HL-60 (cell line): Measurements from ENCODE around the gene SLK.

Experiments
- GABPA ChIP-seq: IDR thresholded peaks from 2 replicates; pipeline ENCODE4 v1.6.1; 2012; ENCODE audit warnings: low read depth
- POLR2AphosphoS5 ChIP-seq: IDR thresholded peaks from 2 replicates; pipeline ENCODE4 v1.6.1; 2012; ENCODE audit warnings: low read depth
- SPI1 ChIP-seq: IDR thresholded peaks from 2 replicates; pipeline ENCODE4 v1.6.1; 2012; ENCODE audit warnings: low read depth, mild to moderate bottlenecking, borderline replicate concordance
- TF ChIP-seq, protein P1 (sequence below): IDR thresholded peaks from one replicate; pipeline ENCODE4 v1.5.1; 2011; ENCODE audit warnings: low read length, control low read depth, inconsistent platforms; ENCODE audit not compliant: insufficient read depth
- TF ChIP-seq, protein P2 (sequence below): IDR thresholded peaks from 2 replicates; pipeline ENCODE4 v1.6.1; 2012; ENCODE audit warnings: low read depth; ENCODE audit not compliant: insufficient replicate concordance

DNA sequence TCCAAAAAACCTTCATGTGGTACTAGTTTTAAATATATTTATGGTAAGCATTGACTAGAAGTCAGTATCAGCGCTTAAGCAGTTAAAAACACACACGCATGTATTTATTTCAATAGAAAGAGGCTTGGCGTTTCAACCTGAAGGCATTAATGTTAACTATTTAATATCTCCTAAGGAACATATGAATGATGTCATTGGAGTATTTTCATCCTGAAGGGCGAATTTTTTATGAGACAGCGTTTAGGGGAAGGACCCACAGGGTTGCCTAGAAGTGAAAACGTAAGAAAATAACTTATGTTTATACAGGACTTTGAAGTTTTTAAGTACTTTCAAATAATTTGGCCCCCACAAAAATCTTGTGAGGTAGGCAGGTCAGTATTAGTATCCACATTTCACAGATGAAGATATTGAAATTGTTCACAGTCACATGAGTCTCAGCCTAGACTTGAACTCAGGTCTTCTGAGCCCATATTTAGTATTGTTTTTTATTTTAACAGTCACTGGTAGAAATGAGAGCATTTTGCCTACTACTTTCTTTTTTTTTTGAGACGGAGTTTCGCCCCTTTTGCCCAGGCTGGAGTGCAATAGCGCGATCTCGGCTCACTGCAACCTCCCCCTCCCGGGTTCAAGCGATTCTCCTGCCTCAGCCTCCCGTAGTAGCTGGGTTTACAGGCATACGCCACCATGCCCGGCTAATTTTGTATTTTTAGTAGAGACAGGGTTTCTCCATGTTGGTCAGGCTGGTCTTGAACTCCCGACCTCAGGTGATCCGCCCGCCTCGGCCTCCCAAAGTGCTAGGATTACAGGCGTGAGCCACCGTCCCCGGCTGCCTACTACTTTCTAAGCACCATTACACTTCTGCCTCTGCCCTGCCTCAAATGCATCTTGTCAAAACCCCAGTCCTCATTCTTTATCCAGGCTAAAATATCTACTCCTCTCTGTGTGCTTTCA lies 1.8 kb downstream of the SLK start:
- TF ChIP-seq, protein P1, sequence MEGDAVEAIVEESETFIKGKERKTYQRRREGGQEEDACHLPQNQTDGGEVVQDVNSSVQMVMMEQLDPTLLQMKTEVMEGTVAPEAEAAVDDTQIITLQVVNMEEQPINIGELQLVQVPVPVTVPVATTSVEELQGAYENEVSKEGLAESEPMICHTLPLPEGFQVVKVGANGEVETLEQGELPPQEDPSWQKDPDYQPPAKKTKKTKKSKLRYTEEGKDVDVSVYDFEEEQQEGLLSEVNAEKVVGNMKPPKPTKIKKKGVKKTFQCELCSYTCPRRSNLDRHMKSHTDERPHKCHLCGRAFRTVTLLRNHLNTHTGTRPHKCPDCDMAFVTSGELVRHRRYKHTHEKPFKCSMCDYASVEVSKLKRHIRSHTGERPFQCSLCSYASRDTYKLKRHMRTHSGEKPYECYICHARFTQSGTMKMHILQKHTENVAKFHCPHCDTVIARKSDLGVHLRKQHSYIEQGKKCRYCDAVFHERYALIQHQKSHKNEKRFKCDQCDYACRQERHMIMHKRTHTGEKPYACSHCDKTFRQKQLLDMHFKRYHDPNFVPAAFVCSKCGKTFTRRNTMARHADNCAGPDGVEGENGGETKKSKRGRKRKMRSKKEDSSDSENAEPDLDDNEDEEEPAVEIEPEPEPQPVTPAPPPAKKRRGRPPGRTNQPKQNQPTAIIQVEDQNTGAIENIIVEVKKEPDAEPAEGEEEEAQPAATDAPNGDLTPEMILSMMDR: no peak
- TF ChIP-seq POLR2AphosphoS5: no peak
- TF ChIP-seq, protein P2, sequence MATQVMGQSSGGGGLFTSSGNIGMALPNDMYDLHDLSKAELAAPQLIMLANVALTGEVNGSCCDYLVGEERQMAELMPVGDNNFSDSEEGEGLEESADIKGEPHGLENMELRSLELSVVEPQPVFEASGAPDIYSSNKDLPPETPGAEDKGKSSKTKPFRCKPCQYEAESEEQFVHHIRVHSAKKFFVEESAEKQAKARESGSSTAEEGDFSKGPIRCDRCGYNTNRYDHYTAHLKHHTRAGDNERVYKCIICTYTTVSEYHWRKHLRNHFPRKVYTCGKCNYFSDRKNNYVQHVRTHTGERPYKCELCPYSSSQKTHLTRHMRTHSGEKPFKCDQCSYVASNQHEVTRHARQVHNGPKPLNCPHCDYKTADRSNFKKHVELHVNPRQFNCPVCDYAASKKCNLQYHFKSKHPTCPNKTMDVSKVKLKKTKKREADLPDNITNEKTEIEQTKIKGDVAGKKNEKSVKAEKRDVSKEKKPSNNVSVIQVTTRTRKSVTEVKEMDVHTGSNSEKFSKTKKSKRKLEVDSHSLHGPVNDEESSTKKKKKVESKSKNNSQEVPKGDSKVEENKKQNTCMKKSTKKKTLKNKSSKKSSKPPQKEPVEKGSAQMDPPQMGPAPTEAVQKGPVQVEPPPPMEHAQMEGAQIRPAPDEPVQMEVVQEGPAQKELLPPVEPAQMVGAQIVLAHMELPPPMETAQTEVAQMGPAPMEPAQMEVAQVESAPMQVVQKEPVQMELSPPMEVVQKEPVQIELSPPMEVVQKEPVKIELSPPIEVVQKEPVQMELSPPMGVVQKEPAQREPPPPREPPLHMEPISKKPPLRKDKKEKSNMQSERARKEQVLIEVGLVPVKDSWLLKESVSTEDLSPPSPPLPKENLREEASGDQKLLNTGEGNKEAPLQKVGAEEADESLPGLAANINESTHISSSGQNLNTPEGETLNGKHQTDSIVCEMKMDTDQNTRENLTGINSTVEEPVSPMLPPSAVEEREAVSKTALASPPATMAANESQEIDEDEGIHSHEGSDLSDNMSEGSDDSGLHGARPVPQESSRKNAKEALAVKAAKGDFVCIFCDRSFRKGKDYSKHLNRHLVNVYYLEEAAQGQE: no peak
- no peak for TF ChIP-seq GABPA
- no peak for TF ChIP-seq SPI1
